ENCODE results near the gene ARNT2.

The ARNT2 gene

GRCh38 chr15:80411788-80412288 lies 7.7 kb downstream of the ARNT2 start:
- no peak for DNase-seq

- no peak for DNase-seq
Measured at GRCh38 chr15:80414546-80415357, 10.6 kb downstream of the ARNT2 start.

GRCh38 chr15:80415358-80415670 lies 11.1 kb downstream of the ARNT2 start:
- no peak for DNase-seq

- no peak for DNase-seq
Measured at GRCh38 chr15:80416702-80417101, 12.5 kb downstream of the ARNT2 start.

GRCh38 chr15:80418892-80419537 lies 14.8 kb downstream of the ARNT2 start:
- no peak for DNase-seq

GRCh38 chr15:80419546-80419945 lies 15.4 kb downstream of the ARNT2 start:
- DNase-seq, result no peak

- DNase-seq, result no peak
Measured at GRCh38 chr15:80420658-80421057, 16.5 kb downstream of the ARNT2 start.

GRCh38 chr15:80423215-80423614 lies 19.0 kb downstream of the ARNT2 start:
- DNase-seq, result no peak

- no peak for DNase-seq
Measured at GRCh38 chr15:80424381-80424780, 20.2 kb downstream of the ARNT2 start.

- no peak for DNase-seq
Measured at GRCh38 chr15:80426316-80426715, 22.1 kb downstream of the ARNT2 start.

GRCh38 chr15:80429964-80430363 lies 25.8 kb downstream of the ARNT2 start:
- no peak for DNase-seq

- DNase-seq, result no peak
Measured at GRCh38 chr15:80431635-80432344, 27.6 kb downstream of the ARNT2 start.

- DNase-seq, result no peak
Measured at GRCh38 chr15:80432345-80432702, 28.1 kb downstream of the ARNT2 start.

GRCh38 chr15:80433836-80434235 lies 29.7 kb downstream of the ARNT2 start:
- no peak for DNase-seq

- no peak for DNase-seq
Measured at GRCh38 chr15:80434926-80435720, 30.9 kb downstream of the ARNT2 start.

GRCh38 chr15:80436511-80437307 lies 32.5 kb downstream of the ARNT2 start:
- DNase-seq, result no peak

GRCh38 chr15:80437334-80437891 lies 33.2 kb downstream of the ARNT2 start:
- no peak for DNase-seq

- DNase-seq, result no peak
Measured at GRCh38 chr15:80439140-80439539, 35.0 kb downstream of the ARNT2 start.

- DNase-seq, result no peak
Measured at GRCh38 chr15:80440024-80440423, 35.8 kb downstream of the ARNT2 start.

GRCh38 chr15:80441041-80441440 lies 36.9 kb downstream of the ARNT2 start:
- no peak for DNase-seq

GRCh38 chr15:80441714-80442113 lies 37.5 kb downstream of the ARNT2 start:
- DNase-seq, result no peak

All from activated CD4-positive, CD25-positive, alpha-beta regulatory T cell treated with anti-CD3 and anti-CD28 coated beads, Interleukin-2, amount 50 U/mL, for 72 hours (primary cell).